ENCODE results near the gene FAHD1. TPM values are rescaled to one million over a fixed set of nuclear protein-coding genes. Genes with fewer than 3 reads are reported as not detected.

Gene FAHD1
- total and polyA plus RNA-seq, 9 of the 15 experiments (the other 6 are each of a cell fraction or from before 2014, with no cell fraction given): 2.2 to 20.9 (median 10.7) TPM

DNA sequence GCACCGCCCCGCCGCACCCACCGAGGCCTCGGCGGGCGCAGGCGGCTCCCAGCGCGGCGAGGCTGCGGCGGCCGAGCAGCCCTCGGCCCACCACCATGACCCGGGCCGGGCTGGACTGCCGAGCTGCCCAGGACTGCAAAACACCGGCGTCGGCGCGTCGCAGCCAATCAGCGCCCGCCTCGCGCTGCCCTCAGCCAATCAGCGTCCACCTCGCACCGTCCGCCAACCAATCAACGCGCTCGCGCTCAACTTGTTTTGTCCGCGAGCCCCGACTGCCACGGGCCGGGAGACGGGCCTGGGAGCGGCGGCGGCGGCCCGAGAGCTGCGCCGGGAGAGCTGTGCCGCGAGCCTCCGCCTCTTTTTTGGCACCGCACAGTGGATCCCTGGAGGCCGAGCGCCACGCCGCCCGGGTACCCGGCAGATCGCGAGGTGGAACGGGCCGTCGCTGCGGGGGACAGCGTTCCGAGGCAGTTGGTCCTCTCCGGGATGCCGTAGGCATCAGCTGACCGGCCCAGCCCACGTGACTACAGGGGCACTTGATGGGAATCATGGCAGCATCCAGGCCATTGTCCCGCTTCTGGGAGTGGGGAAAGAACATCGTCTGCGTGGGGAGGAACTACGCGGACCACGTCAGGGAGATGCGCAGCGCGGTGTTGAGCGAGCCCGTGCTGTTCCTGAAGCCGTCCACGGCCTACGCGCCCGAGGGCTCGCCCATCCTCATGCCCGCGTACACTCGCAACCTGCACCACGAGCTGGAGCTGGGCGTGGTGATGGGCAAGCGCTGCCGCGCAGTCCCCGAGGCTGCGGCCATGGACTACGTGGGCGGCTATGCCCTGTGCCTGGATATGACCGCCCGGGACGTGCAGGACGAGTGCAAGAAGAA is at the start of gene FAHD1, which contains the start of gene HAGH (continued):
- TF ChIP-seq AFF1 (IDR thresholded peaks at IDR 0.05; ENCODE audit: low read depth in 1 of 2, partially characterized antibody in 2 of 2) (peak; percentile 36 to 77), HDGF (IDR thresholded peaks at IDR 0.05) (no peak), GTF2F1 (IDR thresholded peaks at IDR 0.05; ENCODE audit: low read depth, low read length) (no peak), POLR2B (IDR thresholded peaks at IDR 0.05; ENCODE audit: low read depth, partially characterized antibody) (no peak), CBFA2T3 (IDR thresholded peaks at IDR 0.05) (peak; percentile 35; the same call in 1 of the 2 replicates), BHLHE40 (IDR thresholded peaks at IDR 0.05; ENCODE audit: low read length) (peak; percentile 87), KLF6 (CRISPR knock-in tag; IDR thresholded peaks at IDR 0.05; ENCODE audit: borderline replicate concordance) (no peak), CAMTA2 (CRISPR knock-in tag; conservative IDR thresholded peaks at IDR 0.05) (no peak), RNF2 (IDR thresholded peaks at IDR 0.05) (peak; percentile 89), GATA2 (CRISPR knock-in tag; IDR thresholded peaks at IDR 0.05) (no peak), CBX3 (IDR thresholded peaks at IDR 0.05; ENCODE audit: borderline replicate concordance in 1 of 2, low read length in 2 of 2) (peak in 1 of 2 experiments; percentile 88; a peak in 2 of 3 replicates), ILF3 (IDR thresholded peaks at IDR 0.05; ENCODE audit: borderline replicate concordance) (no peak), RCOR1 (IDR thresholded peaks at IDR 0.05; ENCODE audit: borderline replicate concordance in 1 of 2, low read depth in 2 of 2, low read length in 2 of 2) (peak in 1 of 2 experiments; percentile 82; a peak in 3 of 4 replicates), NR2C1 (IDR thresholded peaks at IDR 0.05) (no peak), NR2C1 (tag; IDR thresholded peaks at IDR 0.05) (peak; percentile 58), ZNF511 (CRISPR knock-in tag; IDR thresholded peaks at IDR 0.05) (peak; percentile 75; the same call in 1 of the 2 replicates), C11orf30 (IDR thresholded peaks at IDR 0.05; ENCODE audit: low read depth) (peak; percentile 100), EP400 (IDR thresholded peaks at IDR 0.05) (peak; percentile 95), PYGO2 (tag; IDR thresholded peaks at IDR 0.05) (no peak), HNRNPUL1 (IDR thresholded peaks at IDR 0.05; ENCODE audit: low read length) (no peak), ZBED1 (IDR thresholded peaks at IDR 0.05) (peak; percentile 39; the same call in 1 of the 2 replicates), TCF7L2 (IDR thresholded peaks at IDR 0.05; ENCODE audit: low read depth, low read length) (no peak), CEBPG (CRISPR knock-in tag; IDR thresholded peaks at IDR 0.05) (0 out of 2 replicates have a peak, but pooled peaks have one; percentile 35), CEBPG (tag; conservative IDR thresholded peaks at IDR 0.05 in 1 of 2, IDR thresholded peaks at IDR 0.05 in 1 of 2) (no peak)
- TF ChIP-seq, protein P1, sequence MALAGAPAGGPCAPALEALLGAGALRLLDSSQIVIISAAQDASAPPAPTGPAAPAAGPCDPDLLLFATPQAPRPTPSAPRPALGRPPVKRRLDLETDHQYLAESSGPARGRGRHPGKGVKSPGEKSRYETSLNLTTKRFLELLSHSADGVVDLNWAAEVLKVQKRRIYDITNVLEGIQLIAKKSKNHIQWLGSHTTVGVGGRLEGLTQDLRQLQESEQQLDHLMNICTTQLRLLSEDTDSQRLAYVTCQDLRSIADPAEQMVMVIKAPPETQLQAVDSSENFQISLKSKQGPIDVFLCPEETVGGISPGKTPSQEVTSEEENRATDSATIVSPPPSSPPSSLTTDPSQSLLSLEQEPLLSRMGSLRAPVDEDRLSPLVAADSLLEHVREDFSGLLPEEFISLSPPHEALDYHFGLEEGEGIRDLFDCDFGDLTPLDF (CRISPR knock-in tag; IDR thresholded peaks at IDR 0.05): peak; percentile 85; the same call in 1 of the 2 replicates

All from K562 (cell line).